Endothelial cell of umbilical vein (primary cell): ENCODE results near the gene CX3CR1.

Experiments used
- CTCF ChIP-seq, 2 donors: IDR thresholded peaks; 1 replicate in 1 of 2; 2 replicates in 1 of 2; pipeline ENCODE4 v1.5.1; 2011; ENCODE audit warnings: low read length in 2 of 2, mild to moderate bottlenecking in 2 of 2, moderate library complexity in 2 of 2, control low read depth in 1 of 2, inconsistent platforms in 1 of 2, low read depth in 1 of 2; ENCODE audit not compliant: insufficient read depth in 1 of 2; ENCODE audit errors: extremely low read depth in 1 of 2
- EZH2 ChIP-seq: IDR thresholded peaks from 2 replicates; pipeline ENCODE4 v1.6.1; 2012; ENCODE audit warnings: borderline replicate concordance, low read depth, mild to moderate bottlenecking, moderate library complexity, low read length, inconsistent platforms; ENCODE audit not compliant: severe bottlenecking
- POLR2AphosphoS5 ChIP-seq: IDR thresholded peaks from 2 replicates; pipeline ENCODE4 v1.6.1; 2012; ENCODE audit warnings: low read depth, mild to moderate bottlenecking, control low read depth, low read length, moderate library complexity; ENCODE audit not compliant: insufficient read depth
- TF ChIP-seq, protein P1 (sequence below): IDR thresholded peaks from 2 replicates; pipeline ENCODE4 v1.6.1; 2011; ENCODE audit not compliant: insufficient read depth, insufficient read length

DNA sequence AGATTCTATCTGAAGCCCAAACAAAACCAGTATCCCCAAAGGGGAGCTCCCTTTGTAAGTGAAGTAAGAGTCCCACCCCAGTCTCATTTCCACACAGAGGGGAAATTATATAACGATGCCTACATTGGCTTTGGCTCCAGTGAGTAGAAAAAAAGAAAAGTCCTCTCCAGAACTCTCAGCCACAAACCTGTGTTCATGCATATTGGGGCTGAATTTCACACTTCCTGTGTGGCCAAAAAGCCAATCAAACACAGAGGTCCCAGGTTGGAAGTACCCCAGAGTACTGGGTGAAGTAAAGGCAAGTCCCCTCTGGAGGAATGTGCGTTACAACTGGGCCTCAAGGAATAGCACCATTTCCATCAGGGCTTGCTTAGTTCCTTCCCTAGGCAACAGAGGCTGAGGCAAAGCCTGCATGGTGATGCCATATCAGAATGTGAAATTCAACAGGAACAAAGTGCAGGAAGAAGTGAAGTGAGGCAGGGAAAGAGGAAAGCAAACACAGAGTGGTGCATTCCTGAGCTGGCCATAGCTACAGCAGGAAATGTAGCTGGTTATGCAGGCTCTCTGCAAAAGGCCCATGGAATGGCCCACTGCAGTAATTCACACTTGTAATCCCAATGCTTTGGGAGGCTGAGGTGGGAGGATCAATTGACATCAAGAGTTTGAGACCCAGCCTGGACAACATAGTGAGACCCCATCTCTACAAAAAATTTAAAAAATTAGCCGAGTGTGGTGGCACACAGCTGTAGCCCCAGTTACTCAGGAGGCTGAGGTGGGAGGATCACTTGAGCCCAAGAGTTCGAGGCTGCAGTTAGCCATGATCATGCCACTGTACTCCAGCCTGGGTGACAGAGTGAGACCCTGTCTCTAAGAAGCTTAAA, 16.6 kb upstream of the CX3CR1 start:
- TF ChIP-seq POLR2AphosphoS5 (no peak), CTCF (IDR thresholded peaks at IDR 0.05; ENCODE audit: extremely low read depth in 1 of 2, insufficient read depth in 1 of 2, low read depth in 1 of 2, low read length in 2 of 2) (no peak), EZH2 (no peak)
- TF ChIP-seq, protein P1, sequence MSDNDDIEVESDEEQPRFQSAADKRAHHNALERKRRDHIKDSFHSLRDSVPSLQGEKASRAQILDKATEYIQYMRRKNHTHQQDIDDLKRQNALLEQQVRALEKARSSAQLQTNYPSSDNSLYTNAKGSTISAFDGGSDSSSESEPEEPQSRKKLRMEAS, result no peak
